NCI-H1694 treated with DMSO at 0.1 percent for 48 hours (cell line): ENCODE data around the gene SERHL2.
"Not testable (repeated sequence)": the region's sequence is repeated elsewhere in the genome, so short reads cannot be mapped to it uniquely, and the experiment has no call there.

ENCODE experiments used
- DNase-seq: peaks from one replicate; lab custom pipeline; 2025; lab: John Stamatoyannopoulos, UW

The SERHL2 gene, protein sequence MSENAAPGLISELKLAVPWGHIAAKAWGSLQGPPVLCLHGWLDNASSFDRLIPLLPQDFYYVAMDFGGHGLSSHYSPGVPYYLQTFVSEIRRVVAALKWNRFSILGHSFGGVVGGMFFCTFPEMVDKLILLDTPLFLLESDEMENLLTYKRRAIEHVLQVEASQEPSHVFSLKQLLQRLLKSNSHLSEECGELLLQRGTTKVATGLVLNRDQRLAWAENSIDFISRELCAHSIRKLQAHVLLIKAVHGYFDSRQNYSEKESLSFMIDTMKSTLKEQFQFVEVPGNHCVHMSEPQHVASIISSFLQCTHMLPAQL

GRCh38 chr22:42553475-42554361, at the start of gene SERHL2:
Gene SERHL2, plus strand, starts transcription at chr22:42553956. Its CDS starts 65 bp downstream, at chr22:42554021.
- peak; percentile 38 for DNase-seq

DNA sequence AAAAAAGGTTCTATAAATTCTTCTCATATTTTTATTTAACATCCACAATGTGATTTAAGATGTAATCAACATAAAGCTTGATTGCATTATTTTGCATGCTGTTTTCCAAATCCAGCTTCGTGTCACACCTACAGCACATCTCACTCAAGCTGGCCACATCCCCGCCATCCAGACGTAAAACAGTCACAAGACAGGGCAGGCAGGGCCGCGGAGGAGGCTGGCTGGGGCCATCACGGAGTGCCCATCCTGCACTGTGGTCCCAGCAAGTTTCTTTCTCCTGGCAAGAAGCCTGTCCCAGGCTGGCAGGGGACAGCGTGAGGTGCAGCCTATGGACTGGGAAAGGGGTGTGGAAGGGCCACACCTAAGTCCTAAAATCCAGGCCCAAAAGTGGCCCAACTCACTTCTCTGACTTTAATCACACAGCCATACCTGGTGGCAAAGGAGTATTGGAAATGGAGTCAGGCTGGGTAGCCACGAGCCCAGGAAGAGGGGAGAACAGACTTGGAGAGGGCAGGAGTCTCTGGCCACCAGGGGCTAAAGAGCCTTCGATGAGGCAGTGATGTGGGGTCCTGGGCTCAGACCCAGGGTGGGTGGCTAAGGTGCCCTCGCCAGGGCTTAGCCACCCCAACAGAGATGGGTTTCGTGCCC, 45.3 kb upstream of the SERHL2 start:
- DNase-seq: not testable (repeated sequence)

DNA sequence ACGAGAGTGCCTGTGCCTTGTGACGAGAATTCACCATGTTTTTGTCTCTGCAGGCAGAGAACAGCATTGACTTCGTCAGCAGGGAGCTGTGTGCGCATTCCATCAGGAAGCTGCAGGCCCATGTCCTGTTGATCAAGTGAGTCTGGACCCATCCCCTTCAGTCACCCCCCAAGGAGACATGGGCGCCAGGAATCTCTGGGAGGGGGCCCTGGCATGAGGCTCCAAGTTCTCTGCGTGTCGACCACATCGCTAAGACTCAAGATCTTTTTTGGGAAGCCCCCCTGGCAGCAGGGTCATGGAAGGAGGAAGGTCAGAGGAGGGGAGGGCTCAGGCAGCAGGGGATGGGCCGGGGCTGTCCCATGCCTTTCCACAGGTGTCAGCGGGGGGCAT, 44.8 kb upstream of the SERHL2 start:
- not testable (repeated sequence) for DNase-seq

GRCh38 chr22:42509548-42509947, 44.2 kb upstream of the SERHL2 start:
- DNase-seq: no peak

DNA sequence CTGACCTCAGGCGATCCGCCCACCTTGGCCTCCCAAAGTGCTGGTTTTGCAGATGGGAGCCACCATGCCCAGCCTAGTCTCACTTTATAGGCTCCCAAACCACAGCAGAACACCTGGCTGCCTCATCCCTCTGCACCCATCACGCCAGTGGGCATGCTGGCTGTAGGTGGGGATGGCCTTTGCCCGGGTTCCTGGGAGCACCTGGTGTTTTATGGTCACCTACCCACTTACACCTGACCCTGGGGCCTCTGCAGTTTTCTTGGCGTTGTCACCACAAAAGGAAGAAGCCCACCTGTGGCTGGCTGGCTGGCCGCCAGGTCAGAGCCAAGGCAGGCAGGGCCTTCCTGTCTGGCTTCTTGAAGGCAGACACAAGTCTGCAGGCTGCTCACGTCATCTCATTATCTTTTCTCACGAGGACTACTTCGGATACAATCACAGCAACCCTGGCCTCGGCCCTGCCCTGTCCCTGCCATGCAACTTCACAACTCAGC, 42.3 kb upstream of the SERHL2 start:
- no peak for DNase-seq

GRCh38 chr22:42512273-42512990, 41.3 kb upstream of the SERHL2 start:
- not testable (repeated sequence) for DNase-seq

GRCh38 chr22:42514331-42514730, 39.4 kb upstream of the SERHL2 start:
- DNase-seq: not testable (repeated sequence)

DNA sequence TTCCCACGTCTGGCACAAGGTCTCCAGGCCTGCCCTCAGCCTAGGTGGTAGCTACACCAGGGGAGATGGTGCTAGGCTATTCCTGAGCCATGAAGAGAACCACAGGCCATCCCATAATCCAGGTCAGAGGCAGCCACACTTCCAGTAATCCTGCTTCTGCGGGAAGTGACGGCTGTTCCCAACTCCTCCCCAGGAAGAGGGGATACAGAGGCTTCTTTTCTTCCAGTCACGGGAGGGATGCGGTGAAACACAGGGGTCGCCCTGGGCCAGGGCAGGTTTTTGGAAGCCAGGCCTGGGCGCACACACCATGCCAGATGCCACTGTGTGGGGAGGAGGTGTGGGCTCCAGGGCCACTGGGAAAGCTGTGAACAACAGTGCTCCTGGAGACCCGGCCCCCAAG, 38.5 kb upstream of the SERHL2 start:
- DNase-seq: not testable (repeated sequence)

DNA sequence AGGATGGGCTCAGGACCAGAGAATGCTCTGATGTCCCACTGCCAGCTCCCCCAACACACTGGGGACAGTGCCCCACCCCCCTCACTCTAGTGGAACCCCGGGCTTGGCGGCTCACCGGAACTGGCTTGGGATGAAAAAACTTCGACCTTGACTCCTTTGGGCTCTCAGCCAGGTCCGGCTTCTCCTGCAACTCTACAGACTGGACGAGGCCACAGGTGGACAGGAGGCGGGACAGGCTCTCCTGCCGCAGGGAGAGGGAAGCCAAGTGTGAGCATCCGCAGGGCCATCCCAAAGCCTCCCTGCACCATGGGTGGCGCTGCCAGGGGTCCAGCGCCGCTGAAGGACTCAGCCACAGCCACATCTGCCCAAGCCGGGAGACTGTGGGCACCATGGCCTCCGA, 37.9 kb upstream of the SERHL2 start:
- DNase-seq: no peak

- DNase-seq: not testable (repeated sequence)
Observed at GRCh38 chr22:42517103-42517502, 36.7 kb upstream of the SERHL2 start.

GRCh38 chr22:42518638-42519524, 34.9 kb upstream of the SERHL2 start:
- not testable (repeated sequence) for DNase-seq

- peak; percentile 52 for DNase-seq
Observed at GRCh38 chr22:42519525-42520401, 34.0 kb upstream of the SERHL2 start, which contains the start of gene RRP7A. Gene RRP7A, minus strand, starts transcription at chr22:42519796. Its CDS starts 10 bp downstream, at chr22:42519786.

DNA sequence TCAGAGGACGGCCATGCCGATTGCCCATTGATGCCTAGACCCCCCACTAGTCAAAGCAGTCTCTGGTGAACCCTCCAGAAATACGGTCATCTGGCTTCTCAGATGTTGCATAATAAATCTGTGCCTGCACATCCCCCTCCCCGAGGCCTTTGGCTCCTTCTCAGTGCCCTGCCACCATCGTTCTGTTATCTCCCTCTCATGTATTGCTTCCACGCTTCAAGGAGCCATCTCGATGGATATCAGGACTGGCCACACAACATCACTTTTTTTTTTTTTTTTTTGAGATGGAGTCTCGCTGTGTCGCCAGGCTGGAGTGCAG, 32.6 kb upstream of the SERHL2 start:
- no peak for DNase-seq

- no peak for DNase-seq
Observed at GRCh38 chr22:42522546-42522945, 31.2 kb upstream of the SERHL2 start.

DNA sequence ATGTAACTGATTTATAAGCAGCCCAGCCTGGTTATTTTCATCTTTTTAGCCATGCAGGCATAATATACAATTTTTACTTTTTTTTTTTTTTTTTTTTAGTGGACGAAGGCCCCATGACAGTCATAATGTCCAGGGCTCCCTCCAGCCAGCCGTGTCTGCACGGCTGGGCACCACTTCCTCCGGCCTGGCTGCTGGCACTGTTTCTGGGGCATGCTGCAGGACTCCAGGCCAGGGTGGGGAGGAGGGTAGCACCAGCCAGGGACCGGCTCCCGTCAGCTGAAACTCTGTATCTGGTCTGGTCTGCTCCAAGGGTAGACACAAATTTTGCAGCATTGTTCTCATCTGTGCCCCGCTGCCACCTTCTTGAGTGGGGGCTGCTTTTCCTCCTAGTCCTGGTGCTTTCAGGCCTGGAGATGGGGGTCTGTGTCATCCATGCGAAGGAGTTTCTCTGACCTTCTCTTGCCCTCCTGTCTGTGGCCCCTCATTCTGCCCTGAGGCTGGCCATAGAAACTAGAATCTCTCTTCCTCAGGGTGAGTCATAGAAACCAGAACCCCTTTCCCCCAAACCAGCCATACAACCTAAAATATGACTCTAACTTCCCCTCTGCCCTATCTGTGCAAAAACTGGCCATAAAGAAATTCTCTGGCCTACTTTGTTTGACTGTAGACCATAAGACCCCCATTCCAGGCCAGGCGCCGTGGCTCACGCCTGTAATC, 25.0 kb upstream of the SERHL2 start:
- DNase-seq: no peak

GRCh38 chr22:42529435-42529834, 24.3 kb upstream of the SERHL2 start:
- not testable (repeated sequence) for DNase-seq

DNA sequence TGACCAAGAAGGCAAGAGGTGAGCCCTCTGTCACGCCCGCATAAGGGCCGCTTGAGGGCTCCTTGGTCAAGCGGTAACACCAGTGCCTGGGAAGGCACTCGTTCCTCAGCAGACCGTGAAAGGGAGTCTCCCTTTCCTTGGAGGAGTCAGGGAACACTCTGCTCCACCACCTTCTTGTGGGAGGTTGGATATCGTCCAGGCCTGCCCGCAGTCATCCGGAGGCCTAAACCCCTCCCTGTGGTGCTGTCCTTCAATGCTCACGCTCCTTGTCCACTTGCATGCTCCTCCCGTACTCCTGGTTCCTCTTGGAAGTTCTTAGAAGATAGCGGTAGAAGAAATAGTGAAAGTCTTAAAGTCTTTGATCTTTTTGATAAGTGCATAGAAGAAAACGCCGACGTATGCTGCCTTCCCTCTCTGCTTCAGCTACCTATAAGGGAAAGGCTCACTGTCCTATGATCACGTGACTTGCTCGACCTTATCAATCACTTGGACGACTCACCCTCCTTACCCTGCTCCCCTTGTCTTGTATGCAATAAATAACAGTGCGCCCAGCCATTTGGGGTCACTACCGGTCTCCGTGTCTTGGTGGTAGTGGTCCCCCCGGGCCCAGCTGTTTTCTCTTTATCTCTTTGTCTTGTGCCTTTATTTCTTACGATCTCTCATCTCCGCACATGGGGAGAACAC, 22.2 kb upstream of the SERHL2 start:
- not testable (repeated sequence) for DNase-seq

DNA sequence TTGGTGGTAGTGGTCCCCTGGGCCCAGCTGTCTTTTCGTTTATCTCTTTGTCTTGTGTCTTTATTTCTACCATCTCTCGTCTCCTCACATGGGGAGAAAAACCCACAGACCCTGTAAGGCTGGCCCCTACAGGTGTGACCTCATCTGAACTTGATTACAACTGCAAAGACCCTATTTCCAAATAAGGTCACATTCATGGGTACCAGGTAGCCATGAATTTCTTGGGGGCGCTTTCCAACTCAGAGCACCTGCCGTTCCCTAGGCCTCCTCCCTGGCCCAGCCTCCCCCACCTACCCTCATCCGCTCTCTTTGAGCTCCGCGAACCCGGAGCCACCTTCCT, 20.1 kb upstream of the SERHL2 start:
- no peak for DNase-seq
